HG03280 (cell line): Measurements from ENCODE around the gene KHK.

ENCODE experiments used
- ATAC-seq: cut with Tn5 transposase; IDR thresholded peaks from one replicate; pipeline ENCODE4 v1.9.1; 2021; ENCODE audit warnings: mild to moderate bottlenecking, moderate library complexity; ENCODE audit not compliant: unreplicated experiment

Gene KHK

DNA sequence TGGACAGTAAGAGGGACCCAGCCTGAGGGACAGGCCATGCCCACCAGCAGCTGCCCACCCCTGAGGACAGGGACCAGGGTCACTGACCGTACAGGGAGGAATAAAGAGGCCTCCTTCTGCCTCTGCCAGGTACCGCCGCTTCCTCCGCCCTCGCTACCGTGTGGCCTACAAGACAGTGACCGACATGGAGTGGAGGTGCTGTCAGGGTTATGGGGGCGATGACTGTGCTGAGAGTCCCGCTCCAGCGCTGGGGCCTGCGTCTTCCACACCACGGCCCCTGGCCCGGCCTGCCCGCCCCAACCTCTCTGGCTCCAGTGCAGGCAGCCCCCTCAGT lies 6.0 kb upstream of the KHK start:
- ATAC-seq = no peak

DNA sequence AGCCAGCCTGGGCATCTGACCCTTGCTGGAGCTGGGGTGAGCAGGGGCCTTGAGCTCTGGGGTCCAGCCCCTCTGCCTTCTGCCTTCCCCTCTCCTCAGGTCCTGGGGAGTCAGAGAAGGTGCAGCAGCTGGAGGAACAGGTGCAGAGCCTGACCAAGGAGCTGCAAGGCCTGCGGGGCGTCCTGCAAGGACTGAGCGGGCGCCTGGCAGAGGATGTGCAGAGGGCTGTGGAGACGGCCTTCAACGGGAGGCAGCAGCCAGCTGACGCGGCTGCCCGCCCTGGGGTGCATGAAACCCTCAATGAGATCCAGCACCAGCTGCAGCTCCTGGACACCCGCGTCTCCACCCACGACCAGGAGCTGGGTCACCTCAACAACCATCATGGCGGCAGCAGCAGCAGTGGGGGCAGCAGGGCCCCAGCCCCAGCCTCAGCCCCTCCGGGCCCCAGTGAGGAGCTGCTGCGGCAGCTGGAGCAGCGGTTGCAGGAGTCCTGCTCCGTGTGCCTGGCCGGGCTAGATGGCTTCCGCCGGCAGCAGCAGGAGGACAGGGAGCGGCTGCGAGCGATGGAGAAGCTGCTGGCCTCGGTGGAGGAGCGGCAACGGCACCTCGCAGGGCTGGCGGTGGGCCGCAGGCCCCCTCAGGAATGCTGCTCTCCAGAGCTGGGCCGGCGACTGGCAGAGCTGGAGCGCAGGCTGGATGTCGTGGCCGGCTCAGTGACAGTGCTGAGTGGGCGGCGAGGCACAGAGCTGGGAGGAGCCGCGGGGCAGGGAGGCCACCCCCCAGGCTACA lies 4.4 kb upstream of the KHK start:
- ATAC-seq = no peak

DNA sequence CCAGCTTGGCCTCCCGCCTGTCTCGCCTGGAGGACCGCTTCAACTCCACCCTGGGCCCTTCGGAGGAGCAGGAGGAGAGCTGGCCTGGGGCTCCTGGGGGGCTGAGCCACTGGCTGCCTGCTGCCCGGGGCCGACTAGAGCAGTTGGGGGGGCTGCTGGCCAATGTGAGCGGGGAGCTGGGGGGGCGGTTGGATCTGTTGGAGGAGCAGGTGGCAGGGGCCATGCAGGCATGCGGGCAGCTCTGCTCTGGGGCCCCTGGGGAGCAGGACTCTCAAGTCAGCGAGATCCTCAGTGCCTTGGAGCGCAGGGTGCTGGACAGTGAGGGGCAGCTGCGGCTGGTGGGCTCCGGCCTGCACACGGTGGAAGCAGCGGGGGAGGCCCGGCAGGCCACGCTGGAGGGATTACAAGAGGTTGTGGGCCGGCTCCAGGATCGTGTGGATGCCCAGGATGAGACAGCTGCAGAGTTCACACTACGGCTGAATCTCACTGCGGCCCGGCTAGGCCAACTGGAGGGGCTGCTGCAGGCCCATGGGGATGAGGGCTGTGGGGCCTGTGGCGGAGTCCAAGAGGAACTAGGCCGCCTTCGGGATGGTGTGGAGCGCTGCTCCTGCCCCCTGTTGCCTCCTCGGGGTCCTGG lies 3.7 kb upstream of the KHK start:
- ATAC-seq = no peak

DNA sequence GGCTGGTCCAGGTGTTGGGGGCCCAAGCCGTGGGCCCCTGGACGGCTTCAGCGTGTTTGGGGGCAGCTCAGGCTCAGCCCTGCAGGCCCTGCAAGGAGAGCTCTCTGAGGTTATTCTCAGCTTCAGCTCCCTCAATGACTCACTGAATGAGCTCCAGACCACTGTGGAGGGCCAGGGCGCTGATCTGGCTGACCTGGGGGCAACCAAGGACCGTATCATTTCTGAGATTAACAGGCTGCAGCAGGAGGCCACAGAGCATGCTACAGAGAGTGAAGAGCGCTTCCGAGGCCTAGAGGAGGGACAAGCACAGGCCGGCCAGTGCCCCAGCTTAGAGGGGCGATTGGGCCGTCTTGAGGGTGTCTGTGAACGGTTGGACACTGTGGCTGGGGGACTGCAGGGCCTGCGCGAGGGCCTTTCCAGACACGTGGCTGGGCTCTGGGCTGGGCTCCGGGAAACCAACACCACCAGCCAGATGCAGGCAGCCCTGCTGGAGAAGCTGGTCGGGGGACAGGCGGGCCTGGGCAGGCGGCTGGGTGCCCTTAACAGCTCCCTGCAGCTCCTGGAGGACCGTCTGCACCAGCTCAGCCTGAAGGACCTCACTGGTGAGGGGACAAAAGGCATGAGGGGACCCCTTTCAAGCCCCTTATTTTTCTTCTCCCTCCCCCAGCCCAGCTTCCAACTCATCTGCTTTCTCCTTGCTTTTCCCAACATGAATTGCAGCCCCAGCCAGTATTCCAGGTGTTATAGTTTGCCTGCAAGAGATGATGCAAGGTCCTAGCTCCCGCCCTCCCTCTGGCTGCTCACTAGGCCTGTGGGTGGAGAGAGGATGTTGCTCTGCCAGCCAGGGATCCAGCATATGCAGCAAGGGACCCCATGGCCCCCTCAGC lies 2.9 kb upstream of the KHK start:
- ATAC-seq = no peak

DNA sequence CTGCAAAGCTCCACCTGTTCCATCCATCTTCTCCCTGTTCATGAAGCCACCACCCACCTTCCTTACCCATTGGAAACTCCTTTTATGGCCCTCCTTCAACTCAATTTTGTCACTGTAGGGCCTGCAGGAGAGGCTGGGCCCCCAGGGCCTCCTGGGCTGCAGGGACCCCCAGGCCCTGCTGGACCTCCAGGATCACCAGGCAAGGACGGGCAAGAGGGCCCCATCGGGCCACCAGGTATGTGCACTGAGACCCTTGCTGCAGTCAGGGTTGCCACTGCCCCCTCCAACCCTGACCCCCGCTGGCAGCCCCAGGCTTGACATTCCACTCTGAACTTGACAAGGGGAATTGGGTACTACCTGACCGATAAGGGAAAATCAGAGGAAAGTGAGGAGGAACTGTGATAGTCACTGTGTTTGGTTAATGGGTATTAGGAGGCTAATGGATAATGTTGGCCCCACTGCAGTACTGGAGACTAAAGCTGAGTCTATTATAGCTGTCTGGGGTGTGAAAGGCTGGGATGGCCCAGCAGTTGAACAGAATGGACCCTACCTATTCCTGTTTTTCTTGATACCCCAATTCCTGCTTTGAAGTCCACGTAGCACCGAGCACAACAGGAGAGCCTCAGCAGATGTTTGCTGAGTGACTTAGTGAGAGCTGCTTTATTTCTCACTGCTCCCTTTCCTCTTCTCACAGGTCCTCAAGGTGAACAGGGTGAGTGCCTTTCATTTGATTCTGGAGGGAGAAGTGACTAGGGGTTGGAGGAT lies 2.1 kb upstream of the KHK start:
- no peak for ATAC-seq

DNA sequence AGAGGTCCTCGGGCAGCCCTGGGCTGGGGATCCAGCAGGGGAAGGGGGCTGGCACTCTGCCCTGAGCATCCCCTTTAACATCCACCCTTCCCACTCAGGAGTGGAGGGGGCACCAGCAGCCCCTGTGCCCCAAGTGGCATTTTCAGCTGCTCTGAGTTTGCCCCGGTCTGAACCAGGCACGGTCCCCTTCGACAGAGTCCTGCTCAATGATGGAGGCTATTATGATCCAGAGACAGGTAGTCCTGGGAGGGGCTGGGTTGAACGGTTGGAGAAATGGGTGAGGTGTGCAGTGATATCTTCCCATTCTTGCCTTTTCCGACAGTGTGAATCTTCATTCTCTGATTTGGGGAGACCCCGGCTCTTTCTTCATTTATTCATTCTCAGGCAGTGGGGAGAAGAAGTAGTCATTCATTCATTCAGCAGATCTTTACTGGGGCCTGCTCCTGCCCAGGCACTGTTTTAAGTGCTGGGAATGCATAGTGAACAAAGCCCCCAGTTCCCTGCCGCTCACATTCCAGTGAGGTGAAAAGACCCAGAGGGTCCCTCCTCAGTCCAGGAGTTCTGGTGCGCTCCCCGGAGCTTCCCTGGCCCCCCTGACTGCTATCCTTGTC lies 1.4 kb upstream of the KHK start:
- no peak for ATAC-seq

DNA sequence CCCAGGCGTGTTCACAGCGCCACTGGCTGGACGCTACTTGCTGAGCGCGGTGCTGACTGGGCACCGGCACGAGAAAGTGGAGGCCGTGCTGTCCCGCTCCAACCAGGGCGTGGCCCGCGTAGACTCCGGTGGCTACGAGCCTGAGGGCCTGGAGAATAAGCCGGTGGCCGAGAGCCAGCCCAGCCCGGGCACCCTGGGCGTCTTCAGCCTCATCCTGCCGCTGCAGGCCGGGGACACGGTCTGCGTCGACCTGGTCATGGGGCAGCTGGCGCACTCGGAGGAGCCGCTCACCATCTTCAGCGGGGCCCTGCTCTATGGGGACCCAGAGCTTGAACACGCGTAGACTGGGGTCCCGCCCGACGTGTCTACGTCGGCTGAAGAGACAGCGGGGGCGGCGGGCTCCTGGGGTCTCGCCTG lies 891 bp upstream of the KHK start:
- ATAC-seq = peak; percentile 4

DNA sequence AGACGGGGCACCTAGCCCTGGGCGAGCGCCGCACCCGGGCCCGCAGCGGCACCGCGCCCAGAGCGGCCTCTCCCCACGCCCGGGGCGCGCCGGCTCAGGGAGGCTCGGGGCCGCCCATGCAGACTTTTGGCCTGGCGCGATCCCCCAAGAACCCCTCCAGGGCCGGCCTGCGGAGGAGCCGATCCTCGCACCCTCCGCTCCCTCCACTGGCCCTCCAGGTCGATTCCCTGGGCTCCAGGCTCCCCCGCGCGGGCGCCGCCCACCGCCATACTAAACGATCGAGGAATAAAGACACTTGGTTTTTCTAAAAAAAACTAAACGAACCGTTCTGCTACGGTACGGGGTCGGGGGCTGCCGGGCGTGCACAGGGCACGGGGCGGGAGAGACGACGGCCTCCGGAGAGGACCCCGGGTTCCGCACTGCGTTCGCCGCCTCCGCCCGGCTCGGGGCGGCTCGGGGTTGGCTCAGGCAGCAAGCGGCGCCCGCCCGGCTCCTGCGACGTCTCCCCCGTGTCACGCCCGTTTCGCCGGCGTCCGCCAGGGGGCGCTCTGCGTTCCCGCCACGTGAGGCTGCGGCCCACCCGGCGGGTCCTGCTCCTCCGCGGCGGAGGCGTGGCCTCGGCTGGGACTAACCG lies 365 bp upstream of the KHK start:
- peak; percentile 82 for ATAC-seq

DNA sequence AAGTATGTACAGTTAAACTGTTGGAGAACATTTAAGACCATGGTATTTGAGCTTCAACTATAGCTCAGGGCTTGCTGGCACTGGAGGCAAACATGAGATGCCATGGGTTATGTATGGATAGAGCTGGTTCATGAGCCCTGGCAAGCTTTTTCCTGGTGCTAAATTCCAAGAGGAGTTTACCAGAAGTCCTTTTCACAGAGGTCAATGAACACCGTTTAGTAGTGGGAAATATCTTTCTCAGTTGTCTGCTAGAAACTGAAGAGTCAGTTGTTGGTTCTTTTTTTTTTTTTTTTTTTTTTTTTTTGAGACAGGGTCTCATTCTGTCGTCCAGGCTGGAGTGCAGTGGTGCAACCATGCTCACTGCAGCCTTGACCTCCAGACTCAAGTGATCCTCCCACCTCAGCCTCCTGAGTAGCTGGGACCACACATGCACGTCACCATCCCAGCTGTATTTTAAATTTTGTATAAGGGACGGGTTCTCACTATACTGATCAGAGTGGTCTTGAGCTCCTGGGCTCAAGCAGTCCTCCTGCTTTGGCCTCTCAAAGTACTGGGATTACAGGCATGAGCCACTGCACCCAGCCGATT lies 1.3 kb downstream of the KHK start:
- no peak for ATAC-seq

DNA sequence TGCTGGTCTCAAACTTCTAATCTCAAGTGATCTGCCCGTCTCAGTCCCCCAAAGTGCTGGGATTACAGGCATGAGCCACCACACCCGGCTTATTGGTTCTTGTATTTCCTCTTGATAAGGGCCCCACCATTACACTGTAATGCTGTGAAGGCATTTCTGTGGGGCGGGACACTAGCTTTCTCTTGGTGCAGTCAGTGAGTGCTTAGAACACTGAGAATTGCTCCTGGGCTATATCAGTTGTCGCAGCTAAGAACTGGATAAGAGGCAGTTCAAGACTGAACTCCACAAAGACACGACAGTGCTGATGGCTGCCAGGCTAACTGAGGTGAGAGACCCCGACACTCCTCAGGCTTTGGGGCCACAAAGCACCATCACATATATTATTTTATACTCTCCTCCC lies 2.1 kb downstream of the KHK start:
- ATAC-seq = no peak

DNA sequence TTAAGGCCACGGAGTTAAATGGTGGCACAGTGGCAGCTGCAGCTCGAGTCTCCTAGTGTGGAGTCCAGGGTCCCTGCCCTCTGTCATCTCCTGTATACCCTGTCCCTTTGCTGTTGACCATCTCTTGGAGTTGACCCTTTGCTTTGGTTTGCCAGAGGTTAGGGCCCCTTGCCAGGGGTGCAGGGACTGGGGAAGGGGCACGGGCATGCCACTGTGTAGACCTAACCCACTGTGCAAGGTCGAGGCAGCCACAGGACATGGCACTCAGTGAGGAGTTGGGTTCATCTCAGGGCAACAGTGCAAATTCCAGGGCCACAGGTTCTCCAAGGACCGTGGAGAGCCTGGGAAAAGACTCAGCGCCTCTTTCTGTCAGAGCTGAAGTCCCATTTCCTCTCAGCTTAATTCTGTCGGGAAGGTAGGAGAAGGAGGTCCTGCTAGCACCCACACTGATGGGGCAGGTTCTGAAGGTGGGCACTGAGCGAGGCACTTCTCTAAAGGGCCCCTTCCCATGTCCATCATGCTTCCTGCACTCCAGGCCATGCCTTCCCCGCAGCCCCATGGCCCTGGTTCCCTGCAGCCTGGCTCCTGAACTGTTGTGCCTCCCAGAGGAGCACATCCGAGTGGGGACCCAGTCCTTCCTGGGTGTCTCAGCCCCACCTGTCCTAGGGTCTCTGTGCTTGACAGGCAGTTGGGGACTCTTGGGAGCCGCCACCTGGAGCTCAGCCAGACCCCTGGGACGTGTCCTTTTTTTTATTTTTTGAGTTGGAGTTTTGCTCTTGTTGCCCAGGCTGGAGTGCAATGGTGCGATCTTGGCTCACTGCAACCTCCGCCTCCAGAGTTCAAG lies 2.8 kb downstream of the KHK start:
- ATAC-seq = no peak

DNA sequence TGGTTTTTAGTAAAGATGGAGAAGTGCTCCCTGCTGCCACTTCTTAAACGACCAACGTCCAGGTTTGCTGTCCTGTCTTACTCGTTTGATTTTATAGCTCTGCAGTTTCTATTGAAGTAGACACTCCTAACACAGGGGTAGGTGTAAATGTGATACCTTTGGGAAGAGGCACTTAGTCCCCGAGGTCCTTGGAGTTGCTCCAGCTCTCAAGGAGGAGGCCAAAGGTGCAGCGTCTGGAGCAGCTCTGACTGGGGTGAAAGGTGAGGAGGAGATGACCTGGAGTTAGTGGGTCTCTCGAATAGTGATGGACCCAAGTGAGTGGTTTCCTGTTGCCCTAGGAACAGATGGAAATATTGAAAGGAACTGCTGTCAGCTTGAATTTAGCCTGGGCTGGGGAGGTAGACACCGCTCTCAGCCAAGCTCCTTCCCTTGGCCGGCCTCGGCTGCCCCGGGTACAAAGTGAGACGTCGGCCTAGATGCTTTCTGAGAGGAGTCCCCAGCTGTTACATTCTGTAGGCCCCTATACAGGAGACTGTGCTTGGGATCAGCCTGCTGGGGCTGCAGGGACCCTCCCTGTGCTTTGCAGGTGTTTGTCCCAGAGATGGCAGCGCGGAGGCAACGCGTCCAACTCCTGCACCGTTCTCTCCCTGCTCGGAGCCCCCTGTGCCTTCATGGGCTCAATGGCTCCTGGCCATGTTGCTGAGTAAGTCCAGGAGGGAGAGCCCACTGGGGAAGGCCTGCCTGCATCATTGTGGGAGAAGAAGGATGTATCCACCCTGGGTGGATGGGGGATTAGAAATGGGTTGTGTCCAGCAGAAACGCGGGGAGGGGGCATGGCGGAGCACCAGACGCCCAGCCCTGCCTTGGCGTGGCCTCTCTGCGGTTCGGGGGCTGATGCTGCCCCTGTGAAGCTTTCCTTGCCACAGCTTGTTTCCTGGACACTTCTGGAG lies 5.4 kb downstream of the KHK start:
- no peak for ATAC-seq

DNA sequence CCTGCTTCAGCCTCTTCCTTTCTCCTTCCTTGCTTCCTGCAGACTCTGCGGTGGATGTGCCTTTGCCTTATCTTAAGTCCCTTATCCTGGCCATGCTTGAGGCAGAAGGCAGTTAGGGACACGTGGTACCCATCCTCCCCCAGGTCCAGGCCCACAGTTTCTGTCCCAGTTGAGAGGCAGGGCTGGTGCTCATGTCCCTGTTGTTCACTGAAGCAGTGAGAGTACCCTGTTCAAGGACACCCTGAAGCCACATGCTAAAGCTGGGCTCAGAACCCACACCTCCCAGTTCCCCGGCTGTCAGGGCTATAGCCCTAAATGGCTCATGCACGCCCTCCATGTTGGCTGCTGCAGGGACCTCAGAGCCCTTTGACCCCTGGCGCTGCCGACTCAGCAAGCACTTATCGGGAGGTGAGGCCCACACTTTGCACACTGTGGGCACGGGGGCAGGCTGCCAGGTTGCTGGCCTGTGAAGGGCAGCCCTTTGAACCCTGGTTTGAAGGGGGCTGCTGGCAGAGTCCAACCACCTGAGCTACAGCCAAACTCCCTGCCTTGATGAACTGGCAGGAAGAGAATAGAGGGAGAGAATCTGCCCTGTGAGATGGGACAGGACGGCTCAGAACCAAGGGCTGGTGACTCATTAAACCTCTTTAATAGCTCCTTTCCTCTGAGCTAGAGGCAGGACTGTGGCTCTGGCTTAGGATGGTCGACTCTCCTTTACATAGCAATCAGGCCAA lies 6.3 kb downstream of the KHK start:
- no peak for ATAC-seq

DNA sequence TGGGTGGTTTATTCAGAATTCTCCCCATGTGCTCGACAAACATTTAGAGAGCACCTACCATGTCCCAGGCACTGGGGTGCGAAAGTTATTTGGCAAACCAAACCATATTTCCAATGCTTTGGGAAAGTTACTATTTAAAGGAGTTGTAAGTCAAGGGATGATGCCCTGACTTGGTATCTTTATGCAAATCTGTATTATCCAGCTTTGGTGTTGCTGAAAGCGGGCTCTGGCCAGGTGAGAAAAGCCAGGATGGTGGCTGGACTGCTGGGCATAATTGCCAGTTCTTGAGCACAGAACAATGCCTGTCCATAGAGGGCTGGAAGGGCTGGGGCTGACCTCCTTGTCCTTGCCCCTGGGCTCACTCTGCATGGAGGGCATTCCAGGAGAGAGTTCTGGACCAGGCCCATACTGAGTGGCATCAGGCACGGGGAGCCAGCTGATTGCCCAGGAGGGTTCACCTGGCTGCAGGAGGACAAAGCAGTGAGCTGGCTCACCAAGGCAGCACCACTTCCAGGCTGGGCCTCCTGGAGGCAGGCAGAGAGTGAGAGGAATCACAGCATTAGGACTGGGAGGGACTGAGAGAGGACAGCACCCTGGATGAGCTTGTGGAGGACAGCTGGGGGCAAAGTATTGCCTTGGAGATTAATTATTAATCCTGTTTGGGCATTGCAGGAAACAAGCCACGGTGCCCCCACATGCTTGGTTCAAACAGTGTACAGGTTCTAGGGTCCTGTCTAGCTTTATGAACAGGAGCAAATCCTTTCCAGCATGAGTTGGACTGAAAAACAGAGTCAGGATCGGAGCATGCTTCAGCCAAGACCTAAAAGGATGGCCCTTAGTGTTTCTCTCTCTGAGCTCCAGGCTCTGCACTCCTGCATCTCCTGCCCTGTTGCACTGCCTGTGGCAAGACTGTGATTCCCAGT lies 7.1 kb downstream of the KHK start:
- no peak for ATAC-seq

DNA sequence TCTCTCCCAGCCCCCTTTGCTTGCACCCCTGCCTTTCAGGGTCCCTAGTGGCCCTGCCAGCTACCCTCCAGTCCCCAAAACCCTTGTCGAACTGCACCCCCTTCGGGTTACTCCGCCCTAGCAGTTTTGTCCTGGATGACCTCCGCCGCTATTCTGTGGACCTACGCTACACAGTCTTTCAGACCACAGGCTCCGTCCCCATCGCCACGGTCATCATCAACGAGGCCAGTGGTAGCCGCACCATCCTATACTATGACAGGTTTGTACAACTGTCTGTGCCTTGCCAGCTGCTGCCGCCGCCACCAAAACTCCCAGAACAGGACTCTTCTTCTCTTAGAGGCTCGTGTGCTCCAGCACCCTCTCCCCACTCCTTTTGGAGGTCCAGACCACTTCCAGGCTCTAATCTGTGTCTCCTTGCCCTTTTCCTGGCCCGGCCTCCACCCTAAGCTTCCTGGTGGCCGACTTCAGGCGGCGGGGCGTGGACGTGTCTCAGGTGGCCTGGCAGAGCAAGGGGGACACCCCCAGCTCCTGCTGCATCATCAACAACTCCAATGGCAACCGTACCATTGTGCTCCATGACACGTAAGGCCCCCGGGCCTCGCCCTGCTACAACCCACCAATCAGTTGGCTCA lies 7.9 kb downstream of the KHK start:
- no peak for ATAC-seq

DNA sequence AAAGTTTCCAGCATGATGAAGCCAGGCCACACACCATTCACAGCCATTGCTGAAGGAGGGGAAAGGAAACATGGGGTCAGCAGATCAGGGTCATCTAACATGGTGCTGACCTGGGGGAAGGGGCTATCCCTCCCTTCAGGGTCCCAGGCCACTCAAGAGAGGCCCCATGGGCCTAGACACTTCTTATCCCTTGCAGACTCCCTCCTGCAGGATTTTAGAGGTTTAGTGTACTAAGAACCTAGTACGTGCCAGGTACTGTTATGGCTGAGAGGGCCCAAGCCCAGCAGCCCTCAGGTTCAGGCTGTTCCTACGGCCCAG lies 8.8 kb downstream of the KHK start:
- ATAC-seq = no peak
